Islet precursor cell (in vitro differentiated cells): Measurements from ENCODE around the gene SPACDR.
"Not testable (repeated sequence)": the region's sequence is repeated elsewhere in the genome, so short reads cannot be mapped to it uniquely, and the experiment has no call there.

ENCODE experiments used
- DNase-seq: peaks from one replicate; pipeline ENCODE4 v3.0.0-alpha.2; 2018

The SPACDR gene, protein sequence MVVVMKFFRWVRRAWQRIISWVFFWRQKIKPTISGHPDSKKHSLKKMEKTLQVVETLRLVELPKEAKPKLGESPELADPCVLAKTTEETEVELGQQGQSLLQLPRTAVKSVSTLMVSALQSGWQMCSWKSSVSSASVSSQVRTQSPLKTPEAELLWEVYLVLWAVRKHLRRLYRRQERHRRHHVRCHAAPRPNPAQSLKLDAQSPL

DNA sequence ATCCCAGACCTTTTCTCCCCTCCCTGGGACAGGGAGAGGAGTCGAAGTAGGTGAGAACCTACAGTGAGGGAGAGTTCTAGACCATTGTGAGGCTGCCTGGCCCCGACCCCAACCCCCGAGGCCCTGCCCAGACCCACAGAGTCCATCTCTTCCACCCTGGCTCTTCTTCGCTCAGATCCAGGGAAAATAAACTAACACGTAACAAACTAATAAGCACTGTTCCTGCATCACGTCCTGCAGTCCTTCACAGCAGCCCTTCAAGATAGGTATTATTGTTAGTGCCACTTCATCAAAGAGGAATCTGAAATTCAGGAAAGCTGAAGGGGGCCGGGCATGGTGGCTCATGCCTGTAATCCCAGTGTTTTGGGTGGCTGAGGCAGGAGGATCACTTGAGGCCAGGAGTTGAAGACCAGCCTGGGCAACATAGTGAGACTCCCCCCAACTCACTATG lies at the start of gene SPACDR:
Gene SPACDR, minus strand, starts transcription at position 51 of the 451 bp plus-strand sequence. CDS start 235 bp downstream, outside the sequence.
- no peak for DNase-seq

DNA sequence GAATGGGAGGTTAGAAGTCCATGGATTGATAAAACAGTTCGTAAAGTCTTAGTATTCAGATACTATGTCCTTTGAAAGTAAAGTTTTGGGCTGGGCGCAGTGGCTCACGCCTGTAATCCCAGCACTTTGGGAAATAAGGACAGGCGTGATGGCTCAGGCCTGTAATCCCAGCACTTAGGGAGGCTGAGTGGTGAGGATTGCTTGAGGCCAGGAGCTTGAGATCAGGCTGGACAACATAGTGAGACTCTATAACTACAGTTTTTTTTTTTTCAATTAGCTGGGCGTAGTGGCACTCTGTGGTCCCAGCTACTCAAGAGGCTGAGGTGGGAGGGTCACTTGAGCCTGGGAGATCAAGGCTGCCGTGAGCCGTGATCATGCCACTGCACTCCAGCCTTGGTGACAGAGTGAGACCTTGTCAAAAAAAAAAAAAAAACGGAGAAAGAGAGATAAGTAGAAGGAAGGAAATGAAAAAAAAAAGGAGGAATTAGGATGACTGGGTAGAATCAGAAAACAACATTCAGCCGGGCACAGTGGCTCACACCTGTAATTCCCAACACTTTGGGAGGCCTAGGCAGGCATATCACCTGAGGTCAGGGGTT lies 49.3 kb upstream of the SPACDR start:
- DNase-seq, result no peak

- DNase-seq, result no peak
These were observed 46.6 kb upstream of the SPACDR start for GRCh38 chr7:100510437-100511239.

- no peak for DNase-seq
These were observed 45.2 kb upstream of the SPACDR start for GRCh38 chr7:100509231-100509630.

DNA sequence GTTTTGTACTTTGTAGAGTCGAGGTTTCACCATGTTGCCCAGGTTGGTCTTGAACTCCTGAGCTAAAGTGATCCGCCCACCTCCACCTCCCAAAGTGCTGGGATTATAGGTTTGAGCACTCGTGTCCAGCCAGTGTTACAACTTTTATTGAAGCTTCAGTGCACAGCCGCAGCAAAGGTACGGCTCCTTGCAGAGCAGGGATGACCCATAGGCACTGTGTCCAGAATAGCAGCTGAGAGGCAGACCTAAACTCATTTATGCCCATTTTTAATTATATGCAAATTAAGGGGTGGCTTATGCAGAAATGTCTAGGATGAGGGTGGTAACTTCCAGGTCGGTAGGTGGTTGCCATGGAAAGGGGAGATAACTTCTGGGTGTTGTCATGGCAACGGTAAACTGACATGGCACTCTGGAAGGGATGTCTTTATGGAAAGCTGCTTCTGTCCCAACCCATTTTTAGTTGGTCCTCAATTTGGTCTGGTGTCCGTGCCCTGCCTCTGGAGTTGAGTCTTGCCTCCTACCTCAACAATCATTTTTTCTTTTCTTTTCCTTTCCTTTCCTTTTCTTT lies 42.4 kb upstream of the SPACDR start:
- DNase-seq, result peak; percentile 57

DNA sequence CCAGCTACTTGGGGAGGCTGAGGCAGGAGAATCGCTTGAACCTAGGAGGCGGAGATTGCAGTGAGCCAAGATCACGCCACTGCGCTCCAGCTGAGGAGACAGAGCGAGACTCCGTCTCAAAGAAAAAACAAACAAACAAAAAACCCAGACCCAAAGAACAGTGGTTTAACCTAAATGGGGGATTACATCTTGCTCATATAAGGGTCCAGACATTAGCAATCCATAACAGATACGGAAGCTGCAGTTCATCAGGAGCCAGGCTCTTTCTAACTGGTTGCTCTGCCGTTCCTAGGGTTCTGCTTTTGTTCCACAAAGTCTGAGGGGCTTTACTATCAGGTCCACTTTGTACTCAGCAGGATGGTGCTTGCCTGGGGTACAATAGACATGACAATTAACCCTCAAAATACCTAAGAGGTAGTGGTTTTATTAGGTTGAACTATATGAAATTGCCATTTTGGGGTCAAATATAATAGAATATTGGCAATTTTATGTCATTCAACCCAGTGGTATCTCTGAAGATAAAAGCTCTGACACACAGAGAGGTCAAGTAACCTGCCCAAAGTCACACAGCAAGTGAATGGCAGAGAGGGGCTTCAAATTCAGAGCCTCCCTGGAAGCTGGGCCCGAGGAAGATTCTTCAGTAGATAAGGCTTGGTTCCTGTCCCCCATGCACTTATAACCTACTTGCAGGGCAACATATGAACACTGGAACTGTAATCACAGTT lies 41.0 kb upstream of the SPACDR start:
- no peak for DNase-seq

DNA sequence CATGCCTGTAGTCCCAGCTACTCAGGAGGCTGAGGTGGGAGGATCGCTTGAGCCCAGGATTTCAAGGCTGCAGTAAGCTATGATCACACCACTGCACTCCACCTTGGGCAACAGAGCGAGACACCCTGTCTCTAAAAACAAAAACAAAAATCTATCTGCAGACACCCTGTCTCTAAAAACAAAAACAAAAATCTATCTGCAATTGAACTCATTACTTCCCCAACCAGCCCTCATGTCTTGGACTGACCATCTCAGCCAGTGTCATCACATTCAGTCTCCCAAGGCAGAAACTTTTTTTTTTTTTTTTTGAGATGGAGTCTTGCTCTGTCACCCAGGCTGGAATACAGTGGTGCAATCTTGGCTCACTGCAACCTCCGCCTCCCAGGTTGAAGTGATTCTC lies 40.0 kb upstream of the SPACDR start:
- DNase-seq, result not testable (repeated sequence)

DNA sequence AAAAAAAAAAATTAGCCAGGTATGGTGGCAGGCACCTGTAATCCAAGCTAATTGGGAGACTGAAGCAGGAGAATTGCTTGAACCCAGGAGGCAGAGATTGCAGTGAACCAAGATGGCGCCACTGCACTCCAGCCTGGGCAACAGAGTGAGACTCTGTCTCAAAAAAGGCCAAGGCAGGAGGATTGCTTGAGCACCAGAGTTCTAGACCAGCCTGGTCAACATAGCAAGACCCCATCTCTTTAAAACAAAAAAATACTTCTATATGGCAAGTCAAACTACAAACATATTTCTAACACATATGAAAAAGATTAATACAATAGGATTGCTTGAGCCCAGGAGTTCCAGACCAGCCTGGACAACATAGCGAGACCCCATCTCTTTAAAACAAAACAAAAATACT lies 36.7 kb upstream of the SPACDR start:
- not testable (repeated sequence) for DNase-seq

DNA sequence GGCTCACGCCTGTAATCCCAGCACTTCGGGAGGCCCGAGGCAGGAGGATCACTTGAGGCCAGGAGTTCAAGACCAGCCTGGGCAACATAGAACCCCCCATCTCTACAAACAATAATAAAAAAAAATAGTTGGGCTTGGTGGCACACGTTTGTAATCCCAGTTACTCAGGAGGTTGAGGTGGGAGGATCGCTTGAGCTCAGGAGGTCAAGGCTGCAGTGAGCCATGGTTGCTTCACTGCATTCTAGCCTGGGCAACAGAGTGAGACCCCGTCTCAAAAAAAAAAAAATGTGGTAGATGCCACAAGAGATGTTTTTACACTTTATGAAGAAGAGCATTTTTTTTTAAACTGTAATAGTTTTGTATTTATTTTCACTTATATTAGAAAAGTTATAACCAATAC lies 32.4 kb upstream of the SPACDR start:
- DNase-seq, result no peak

- DNase-seq, result no peak
These were observed 29.6 kb upstream of the SPACDR start for GRCh38 chr7:100493476-100494264.

GRCh38 chr7:100492738-100493475 lies 28.8 kb upstream of the SPACDR start:
- DNase-seq, result no peak

DNA sequence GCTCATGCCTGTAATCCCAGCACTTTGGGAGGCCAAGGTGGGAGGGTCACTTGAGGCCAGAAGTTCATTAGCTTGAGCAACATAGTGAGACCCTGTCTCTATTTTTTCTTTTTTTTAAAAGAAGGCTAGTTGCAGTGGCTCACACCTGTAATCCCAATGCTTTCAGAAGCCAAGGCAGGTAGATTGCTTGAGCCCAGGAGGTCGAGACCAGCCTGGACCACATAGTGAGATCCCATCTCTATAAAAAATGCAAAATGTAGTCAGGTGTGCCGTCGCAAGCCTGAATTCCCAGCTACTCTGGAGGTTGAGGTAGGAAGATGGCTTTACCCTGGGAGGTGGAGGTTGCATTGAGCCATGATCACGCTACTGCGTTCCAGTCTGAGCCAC lies 27.1 kb upstream of the SPACDR start:
- DNase-seq, result no peak

GRCh38 chr7:100490483-100491191 lies 26.6 kb upstream of the SPACDR start:
- no peak for DNase-seq

DNA sequence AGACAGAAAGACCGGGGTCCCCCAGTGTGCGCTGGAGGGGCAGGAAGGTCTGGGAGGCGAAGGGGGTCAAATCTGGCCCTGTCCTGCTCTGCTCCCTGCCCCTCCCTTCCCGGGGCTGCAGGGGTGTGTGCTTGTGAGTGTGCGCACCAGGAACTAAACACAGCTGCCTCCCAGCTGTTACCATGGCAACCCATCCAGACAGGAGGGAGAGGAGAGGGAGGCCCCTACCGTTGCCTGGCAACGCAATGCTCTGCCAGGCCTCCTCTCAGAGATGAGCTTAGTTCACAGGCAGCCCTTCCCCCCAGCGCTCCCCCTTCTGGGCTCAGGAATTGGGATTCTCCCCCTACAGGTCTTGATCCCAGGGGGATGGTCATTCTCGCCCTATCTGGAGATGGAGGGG lies 25.8 kb upstream of the SPACDR start:
- peak; percentile 94 for DNase-seq

GRCh38 chr7:100489121-100489520 lies 25.1 kb upstream of the SPACDR start:
- DNase-seq, result peak; percentile 35

- peak; percentile 51 for DNase-seq
These were observed 24.5 kb upstream of the SPACDR start for GRCh38 chr7:100488333-100489095.

DNA sequence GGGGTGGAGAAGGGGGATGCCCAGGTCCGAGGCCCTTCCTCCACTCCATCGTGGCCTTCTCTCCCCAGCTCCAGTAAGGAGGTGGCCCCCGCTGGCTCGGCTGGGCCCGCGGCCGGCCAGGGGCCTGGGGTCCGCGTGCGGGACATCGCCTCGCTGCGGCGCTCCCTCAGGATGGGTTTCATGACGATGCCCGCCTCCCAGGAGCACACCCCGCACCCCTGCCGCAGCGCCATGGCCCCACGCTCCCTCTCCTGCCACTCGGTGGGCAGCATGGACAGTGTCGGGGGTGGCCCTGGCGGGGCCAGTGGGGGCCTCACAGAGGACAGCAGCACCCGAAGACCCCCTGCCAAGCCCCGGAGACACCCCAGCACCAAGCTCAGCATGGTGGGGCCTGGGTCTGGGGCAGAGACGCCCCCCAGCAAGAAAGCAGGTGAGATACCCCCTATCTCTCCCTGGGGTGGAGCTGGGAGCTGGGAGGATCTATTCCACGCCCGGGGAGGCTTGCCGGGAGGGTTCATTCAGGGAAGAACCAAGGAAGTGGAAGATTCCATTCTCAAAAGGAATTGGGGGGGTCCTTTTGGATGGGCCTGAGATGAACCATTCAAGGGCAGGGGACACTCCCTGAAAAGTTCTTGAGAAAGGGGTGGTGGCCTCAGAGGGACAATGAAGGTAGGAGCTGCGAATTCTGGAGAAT lies 22.8 kb upstream of the SPACDR start:
- DNase-seq, result no peak

GRCh38 chr7:100486111-100486636 lies 22.1 kb upstream of the SPACDR start:
- no peak for DNase-seq

DNA sequence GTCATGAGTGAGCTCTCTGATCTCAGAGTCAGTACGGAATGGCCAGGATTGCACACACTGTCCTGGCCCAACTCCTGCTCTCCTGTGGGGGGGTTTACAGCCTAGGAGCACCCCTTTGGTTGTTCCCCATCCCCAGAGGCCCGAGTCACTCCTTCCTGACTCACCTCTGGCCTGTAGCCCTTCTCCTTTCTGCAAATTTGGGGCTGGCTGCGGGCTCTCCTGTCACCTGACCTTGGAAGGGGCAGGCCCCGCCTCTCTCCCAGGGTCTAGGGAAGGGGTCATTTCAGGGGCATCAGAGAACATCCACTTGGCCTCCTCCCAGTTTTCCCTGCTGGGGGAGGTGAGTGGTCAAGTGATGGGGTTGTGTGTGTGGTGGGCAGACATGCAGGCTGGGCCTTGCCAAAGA lies 21.4 kb upstream of the SPACDR start:
- DNase-seq, result no peak
